Measurements from ENCODE around the gene RCC2. TPM values are rescaled to one million over a fixed set of nuclear protein-coding genes. Genes with fewer than 3 reads are reported as not detected.
"Not testable (repeated sequence)": the region's sequence is repeated elsewhere in the genome, so short reads cannot be mapped to it uniquely, and the experiment has no call there.

RCC2 gene
- total RNA-seq, 1 donor from 2014 or later, result 57.2 TPM

- Histone ChIP-seq H3K9me3 (no peaks in the 10 kb centered on the region), H3K4me3 (no peak overlapping the region), H3K4me1 (no peaks in the 10 kb centered on the region), H3K27ac (no peak overlapping the region), H3K27me3 (no peaks in the 10 kb centered on the region), H3K36me3 (no peaks in the 10 kb centered on the region)
- TF ChIP-seq CTCF (IDR thresholded peaks at IDR 0.05), result no peak
- intact Hi-C loops (cut with DNase I), result no loop called here
- no peak for DNase-seq (ENCODE audit: low spot score in 2 of 2)
These were observed 24.5 kb upstream of the RCC2 start for GRCh38 chr1:17463991-17464390.

DNA sequence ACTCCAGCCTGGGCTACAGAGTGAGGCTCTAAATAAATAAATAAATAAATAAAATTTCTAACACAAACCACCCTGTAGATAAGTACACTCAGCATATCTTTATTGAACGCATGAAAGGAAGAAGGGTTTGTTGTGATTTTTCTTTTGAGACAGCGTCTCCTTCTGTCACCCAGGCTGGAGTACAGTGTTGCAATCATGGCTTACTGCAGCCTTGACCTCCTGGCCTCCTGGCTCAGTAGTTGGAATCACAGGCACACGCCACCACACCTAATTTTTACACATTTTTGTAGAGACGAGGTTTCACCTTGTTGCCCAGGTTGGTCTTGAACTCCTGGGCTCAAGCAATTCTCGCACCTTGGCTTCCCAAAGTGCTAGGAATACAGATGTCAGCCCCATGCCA is 23.2 kb upstream of the RCC2 start:
- DNase-seq (ENCODE audit: low spot score in 2 of 2), result no peak
- no peaks in the 10 kb centered on the region for H3K9me3 ChIP-seq
- H3K36me3 ChIP-seq, result no peaks in the 10 kb centered on the region
- intact Hi-C loops (cut with DNase I), result no loop called here
- no peak for TF ChIP-seq CTCF (IDR thresholded peaks at IDR 0.05)
- no peak overlapping the region for H3K4me3 ChIP-seq
- H3K27me3 ChIP-seq, result no peaks in the 10 kb centered on the region
- H3K4me1 ChIP-seq, result no peaks in the 10 kb centered on the region
- no peak overlapping the region for H3K27ac ChIP-seq

DNA sequence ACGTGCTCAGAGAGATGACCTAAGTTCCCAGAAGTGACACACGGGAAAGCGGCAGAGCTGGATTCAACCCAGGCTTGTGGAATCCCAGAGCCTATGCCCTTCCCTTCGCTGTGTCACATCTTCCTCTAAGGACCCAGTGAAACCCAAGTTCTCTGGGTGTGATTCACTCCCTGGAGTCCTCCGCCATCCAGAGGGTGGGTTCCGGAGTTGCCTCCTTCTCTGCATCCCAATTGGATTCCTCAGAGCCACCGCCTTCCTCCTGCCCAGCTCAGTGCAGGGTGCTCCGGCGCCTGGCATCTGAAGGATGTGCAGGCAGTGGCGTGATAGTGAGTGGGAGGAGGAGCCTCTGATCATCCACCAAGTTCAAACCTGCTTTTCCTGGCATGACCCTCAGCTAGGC is 20.7 kb upstream of the RCC2 start:
- H3K36me3 ChIP-seq, result no peaks in the 10 kb centered on the region
- intact Hi-C loops (cut with DNase I), result no loop called here
- DNase-seq (ENCODE audit: low spot score in 2 of 2), result no peak
- H3K4me1 ChIP-seq, result no peaks in the 10 kb centered on the region
- H3K4me3 ChIP-seq, result no peak overlapping the region
- TF ChIP-seq CTCF (IDR thresholded peaks at IDR 0.05), result no peak
- no peak overlapping the region for H3K27ac ChIP-seq
- H3K27me3 ChIP-seq, result no peaks in the 10 kb centered on the region
- H3K9me3 ChIP-seq, result no peaks in the 10 kb centered on the region

DNA sequence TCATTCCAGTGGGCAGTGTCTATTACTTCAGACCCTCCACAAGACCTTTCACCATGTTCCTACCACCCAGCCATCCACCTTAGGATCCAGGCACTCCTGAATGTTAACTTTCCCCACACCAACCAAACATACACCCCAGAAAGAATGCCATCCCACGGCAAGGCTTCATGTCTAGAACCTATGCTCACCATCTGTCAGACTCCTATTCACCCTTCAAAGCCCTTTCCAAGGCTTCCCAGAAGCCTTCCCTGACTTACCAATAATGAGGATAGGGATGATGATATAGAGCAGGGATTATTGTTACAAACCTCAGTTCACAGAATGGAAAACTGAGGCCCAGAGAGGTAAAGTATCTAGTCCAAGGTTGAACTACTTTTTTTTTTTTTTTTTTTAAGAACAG is 19.3 kb upstream of the RCC2 start:
- H3K36me3 ChIP-seq, result no peaks in the 10 kb centered on the region
- H3K27ac ChIP-seq, result no peak overlapping the region
- no peak for TF ChIP-seq CTCF (IDR thresholded peaks at IDR 0.05)
- H3K9me3 ChIP-seq, result no peaks in the 10 kb centered on the region
- no peak overlapping the region for H3K4me3 ChIP-seq
- H3K27me3 ChIP-seq, result no peaks in the 10 kb centered on the region
- DNase-seq (ENCODE audit: low spot score in 2 of 2), result no peak
- no peaks in the 10 kb centered on the region for H3K4me1 ChIP-seq
- intact Hi-C loops (cut with DNase I), result no loop called here

DNA sequence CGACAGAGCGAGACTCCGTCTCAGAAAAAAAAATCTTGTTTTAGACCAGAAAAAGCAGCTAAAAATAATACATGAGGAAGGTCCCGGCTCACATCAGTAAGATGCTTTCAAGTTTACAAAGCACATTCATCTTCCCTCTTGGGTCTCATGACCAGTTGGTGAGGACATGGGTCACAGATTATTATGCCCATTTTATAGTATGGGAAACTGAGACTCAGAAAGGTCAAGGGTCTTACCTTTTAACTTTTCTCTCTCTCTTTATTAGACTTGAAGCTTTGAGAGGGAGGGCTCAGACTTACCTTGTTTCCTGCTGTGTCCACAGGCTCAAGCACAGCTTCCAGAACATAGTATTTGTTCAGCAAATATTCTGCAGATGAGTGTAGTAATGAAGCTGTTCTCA is 13.2 kb upstream of the RCC2 start:
- Histone ChIP-seq H3K27me3 (no peaks in the 10 kb centered on the region), H3K4me1 (no peaks in the 10 kb centered on the region), H3K9me3 (no peaks in the 10 kb centered on the region), H3K36me3 (no peaks in the 10 kb centered on the region), H3K27ac (no peak overlapping the region), H3K4me3 (no peak overlapping the region)
- TF ChIP-seq CTCF (IDR thresholded peaks at IDR 0.05), result no peak
- DNase-seq (ENCODE audit: low spot score in 2 of 2), result no peak
- intact Hi-C loops (cut with DNase I), result no loop called here

GRCh38 chr1:17452203-17452602 is 12.7 kb upstream of the RCC2 start:
- H3K27me3 ChIP-seq; DNase-seq (ENCODE audit: low spot score in 2 of 2); H3K4me3 ChIP-seq; H3K9me3 ChIP-seq; H3K36me3 ChIP-seq; intact Hi-C loops (cut with DNase I); H3K27ac ChIP-seq; H3K4me1 ChIP-seq: not testable (repeated sequence)
